ENCODE data around the gene TMEM209.

DNA sequence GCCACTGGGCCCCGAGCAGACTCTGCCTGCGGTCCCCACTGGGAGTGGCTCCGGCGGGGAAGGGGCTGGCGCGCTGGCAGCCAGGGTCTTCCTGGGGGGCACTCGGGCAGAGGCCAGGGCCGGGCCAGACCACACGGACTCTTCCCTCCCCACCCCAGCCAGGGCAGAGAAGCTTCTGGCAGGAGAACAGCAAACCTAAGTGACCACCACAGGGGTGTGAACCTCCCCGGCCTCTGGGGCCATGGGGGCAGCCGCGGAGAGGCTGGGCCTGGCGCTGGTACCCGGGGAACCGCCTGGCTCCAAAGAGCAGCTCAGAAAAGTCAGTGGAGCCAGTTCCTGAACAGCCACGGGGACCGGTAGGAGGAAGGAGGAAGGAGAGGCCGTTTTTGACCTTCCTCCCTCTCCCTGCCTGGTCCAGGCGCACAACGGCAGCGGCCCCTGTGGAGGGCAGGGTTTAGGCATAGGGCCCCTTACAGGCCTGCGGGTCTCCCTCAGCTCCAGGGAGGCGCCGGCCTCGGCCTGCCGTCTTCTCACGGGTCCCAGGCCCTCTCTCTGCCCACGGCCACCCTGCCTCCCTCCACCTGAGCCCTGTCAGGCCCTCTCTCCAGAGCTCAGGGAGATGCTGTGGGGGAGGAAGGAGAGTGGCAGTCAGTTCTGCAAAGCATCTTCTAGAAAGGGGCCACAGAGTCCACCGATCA lies 51.8 kb downstream of the TMEM209 start:
- TF ChIP-seq POLR2A (IDR thresholded peaks at IDR 0.05; ENCODE audit: extremely low read depth, insufficient read length): no peak
- TF ChIP-seq, protein P1, sequence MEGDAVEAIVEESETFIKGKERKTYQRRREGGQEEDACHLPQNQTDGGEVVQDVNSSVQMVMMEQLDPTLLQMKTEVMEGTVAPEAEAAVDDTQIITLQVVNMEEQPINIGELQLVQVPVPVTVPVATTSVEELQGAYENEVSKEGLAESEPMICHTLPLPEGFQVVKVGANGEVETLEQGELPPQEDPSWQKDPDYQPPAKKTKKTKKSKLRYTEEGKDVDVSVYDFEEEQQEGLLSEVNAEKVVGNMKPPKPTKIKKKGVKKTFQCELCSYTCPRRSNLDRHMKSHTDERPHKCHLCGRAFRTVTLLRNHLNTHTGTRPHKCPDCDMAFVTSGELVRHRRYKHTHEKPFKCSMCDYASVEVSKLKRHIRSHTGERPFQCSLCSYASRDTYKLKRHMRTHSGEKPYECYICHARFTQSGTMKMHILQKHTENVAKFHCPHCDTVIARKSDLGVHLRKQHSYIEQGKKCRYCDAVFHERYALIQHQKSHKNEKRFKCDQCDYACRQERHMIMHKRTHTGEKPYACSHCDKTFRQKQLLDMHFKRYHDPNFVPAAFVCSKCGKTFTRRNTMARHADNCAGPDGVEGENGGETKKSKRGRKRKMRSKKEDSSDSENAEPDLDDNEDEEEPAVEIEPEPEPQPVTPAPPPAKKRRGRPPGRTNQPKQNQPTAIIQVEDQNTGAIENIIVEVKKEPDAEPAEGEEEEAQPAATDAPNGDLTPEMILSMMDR (IDR thresholded peaks at IDR 0.05; ENCODE audit: low read depth, low read length): no peak
- TF ChIP-seq, protein P2, sequence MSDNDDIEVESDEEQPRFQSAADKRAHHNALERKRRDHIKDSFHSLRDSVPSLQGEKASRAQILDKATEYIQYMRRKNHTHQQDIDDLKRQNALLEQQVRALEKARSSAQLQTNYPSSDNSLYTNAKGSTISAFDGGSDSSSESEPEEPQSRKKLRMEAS (IDR thresholded peaks at IDR 0.05; ENCODE audit: low read depth, low read length): no peak
